Ovary (tissue), 3 donors: ENCODE data around the gene TMEM213.

Source experiments
- POLR2A ChIP-seq: fragments of 450-650 bp; IDR thresholded peaks from one replicate; pipeline ENCODE4 v1.6.1; 2017; ENCODE audit warnings: antibody characterized with exemption, mild to moderate bottlenecking, moderate library complexity
- TF ChIP-seq, protein P1 (sequence below), 3 donors: fragments of 450-650 bp in 2 of 3; fragments of 200-600 bp in 1 of 3; IDR thresholded peaks; one replicate each; pipeline versions ENCODE4 v1.5.1 to v1.8.0; 2016 to 2022; ENCODE audit warnings: antibody characterized with exemption in 3 of 3, mild to moderate bottlenecking in 1 of 3
- donor health status: DM: no; HTN: no; CAD: no.

DNA sequence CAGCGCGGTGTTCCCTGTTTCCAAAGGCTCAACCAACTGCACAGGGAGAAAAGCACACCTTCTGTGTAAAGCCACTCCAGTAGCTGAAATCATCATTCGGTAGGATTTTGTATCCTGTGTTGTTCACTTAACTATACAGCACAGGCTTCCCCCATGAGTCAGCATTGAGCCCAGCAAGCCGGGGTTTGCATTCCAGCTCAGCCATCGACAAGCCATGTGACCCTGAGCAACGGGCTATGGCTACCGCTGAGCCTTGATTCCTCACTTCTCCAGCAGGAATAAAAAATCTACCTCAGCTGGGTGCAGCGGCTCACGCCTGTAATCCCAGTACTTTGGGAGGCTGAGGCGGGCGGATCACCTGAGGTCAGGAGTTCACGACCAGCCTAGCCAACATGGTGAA lies 44.3 kb downstream of the TMEM213 start:
- no peak for TF ChIP-seq POLR2A
- TF ChIP-seq, protein P1, sequence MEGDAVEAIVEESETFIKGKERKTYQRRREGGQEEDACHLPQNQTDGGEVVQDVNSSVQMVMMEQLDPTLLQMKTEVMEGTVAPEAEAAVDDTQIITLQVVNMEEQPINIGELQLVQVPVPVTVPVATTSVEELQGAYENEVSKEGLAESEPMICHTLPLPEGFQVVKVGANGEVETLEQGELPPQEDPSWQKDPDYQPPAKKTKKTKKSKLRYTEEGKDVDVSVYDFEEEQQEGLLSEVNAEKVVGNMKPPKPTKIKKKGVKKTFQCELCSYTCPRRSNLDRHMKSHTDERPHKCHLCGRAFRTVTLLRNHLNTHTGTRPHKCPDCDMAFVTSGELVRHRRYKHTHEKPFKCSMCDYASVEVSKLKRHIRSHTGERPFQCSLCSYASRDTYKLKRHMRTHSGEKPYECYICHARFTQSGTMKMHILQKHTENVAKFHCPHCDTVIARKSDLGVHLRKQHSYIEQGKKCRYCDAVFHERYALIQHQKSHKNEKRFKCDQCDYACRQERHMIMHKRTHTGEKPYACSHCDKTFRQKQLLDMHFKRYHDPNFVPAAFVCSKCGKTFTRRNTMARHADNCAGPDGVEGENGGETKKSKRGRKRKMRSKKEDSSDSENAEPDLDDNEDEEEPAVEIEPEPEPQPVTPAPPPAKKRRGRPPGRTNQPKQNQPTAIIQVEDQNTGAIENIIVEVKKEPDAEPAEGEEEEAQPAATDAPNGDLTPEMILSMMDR (IDR thresholded peaks at IDR 0.05), result no peak
